A549 (cell line): ENCODE measurements around the gene GRIN2D.
A peak's percentile ranks its signal among the peaks of the same experiment; 100 is the strongest.

ENCODE experiments used
- EP300 ChIP-seq, 2 experiments: fragments of >200 bp; sonication (Bioruptor Twin); formaldehyde crosslinking; IDR thresholded peaks; 2 replicates in 1 of 2; 3 replicates in 1 of 2; pipeline ENCODE4 v1.6.1; 2016 to 2017
- MAFK ChIP-seq: fragments of 450-650 bp; IDR thresholded peaks from 2 replicates; pipeline ENCODE4 v1.6.1; 2014; ENCODE audit not compliant: partially characterized antibody
- PBX3 ChIP-seq: IDR thresholded peaks from 2 replicates; pipeline ENCODE4 v1.6.1; 2012
- POLR2A ChIP-seq: IDR thresholded peaks from 2 replicates; pipeline ENCODE4 v1.6.1; 2012; ENCODE audit warnings: mild to moderate bottlenecking, low read length
- ZNF302 ChIP-seq: fragments of 250-450 bp; sonication (Bioruptor Pico); IDR thresholded peaks from 2 replicates; pipeline ENCODE4 v1.9.0; 2021; ENCODE audit warnings: inconsistent platforms, mild to moderate bottlenecking, moderate library complexity
- TF ChIP-seq, protein P1 (sequence below): fragments of >200 bp; sonication (Bioruptor Twin); formaldehyde crosslinking; IDR thresholded peaks from 3 replicates; pipeline ENCODE4 v1.5.1; 2016

DNA sequence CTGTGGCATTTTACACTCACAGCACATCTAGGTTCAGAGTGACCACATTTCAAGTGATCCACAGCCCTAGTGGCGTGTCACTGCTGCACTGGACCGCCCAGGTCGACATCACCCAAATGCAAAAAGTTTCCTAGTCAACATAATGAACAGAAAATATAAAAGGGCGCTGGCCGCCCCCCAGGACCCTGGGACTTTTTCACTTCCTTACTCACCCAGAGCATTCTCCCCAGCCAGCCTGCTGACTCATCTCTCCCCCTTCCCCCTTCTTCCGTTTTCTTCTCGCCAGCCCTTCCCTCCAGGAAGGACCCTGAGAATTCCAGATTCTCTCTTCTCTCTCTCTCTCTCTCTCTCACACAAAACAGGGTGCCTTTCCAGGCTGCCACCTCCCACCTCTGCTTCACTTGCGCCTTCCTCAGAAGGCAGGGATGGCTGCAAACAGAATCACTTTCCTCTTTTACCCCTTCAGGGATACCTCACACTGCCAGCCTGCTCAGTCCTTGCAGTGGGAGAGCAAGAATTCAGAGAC, 31.3 kb downstream of the GRIN2D start:
- no peak for TF ChIP-seq ZNF302
- TF ChIP-seq, protein P1, sequence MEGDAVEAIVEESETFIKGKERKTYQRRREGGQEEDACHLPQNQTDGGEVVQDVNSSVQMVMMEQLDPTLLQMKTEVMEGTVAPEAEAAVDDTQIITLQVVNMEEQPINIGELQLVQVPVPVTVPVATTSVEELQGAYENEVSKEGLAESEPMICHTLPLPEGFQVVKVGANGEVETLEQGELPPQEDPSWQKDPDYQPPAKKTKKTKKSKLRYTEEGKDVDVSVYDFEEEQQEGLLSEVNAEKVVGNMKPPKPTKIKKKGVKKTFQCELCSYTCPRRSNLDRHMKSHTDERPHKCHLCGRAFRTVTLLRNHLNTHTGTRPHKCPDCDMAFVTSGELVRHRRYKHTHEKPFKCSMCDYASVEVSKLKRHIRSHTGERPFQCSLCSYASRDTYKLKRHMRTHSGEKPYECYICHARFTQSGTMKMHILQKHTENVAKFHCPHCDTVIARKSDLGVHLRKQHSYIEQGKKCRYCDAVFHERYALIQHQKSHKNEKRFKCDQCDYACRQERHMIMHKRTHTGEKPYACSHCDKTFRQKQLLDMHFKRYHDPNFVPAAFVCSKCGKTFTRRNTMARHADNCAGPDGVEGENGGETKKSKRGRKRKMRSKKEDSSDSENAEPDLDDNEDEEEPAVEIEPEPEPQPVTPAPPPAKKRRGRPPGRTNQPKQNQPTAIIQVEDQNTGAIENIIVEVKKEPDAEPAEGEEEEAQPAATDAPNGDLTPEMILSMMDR, result no peak
- TF ChIP-seq POLR2A, result peak; percentile 20; the same call in 1 of the 2 replicates
- TF ChIP-seq EP300 (IDR thresholded peaks at IDR 0.05), result peak in 1 of 2 experiments; percentile 34; a peak in 1 of 5 replicates
- TF ChIP-seq MAFK, result peak; percentile 84
- no peak for TF ChIP-seq PBX3
